ENCODE results near the gene STX11. TPM values are rescaled to one million over a fixed set of nuclear protein-coding genes. Genes with fewer than 3 reads are reported as not detected.

Gene STX11
- total and polyA plus RNA-seq, 2 of the 13 experiments (the other 11 are each of a cell fraction or from before 2014, with no cell fraction given) = 0.03 TPM; not detected in 1

- 0 out of 2 replicates have a peak, but pooled peaks have one; percentile 30 for TF ChIP-seq HNRNPL (IDR thresholded peaks at IDR 0.05; ENCODE audit: low read depth, low read length)
- peak; percentile 35; the same call in 1 of the 2 replicates for TF ChIP-seq ZNF646 (CRISPR knock-in tag; IDR thresholded peaks at IDR 0.05)
- peak; percentile 51; the same call in 1 of the 2 replicates for TF ChIP-seq MLX (CRISPR knock-in tag; IDR thresholded peaks at IDR 0.05)
- TF ChIP-seq POLR2AphosphoS2 (IDR thresholded peaks at IDR 0.05; ENCODE audit: low read depth, low read length) = no peak
- TF ChIP-seq NFATC3 (CRISPR knock-in tag; IDR thresholded peaks at IDR 0.05) = peak; percentile 79
- no peak for TF ChIP-seq TBX3 (IDR thresholded peaks at IDR 0.05; ENCODE audit: borderline replicate concordance)
- peak; percentile 73 for TF ChIP-seq JARID2 (CRISPR knock-in tag; IDR thresholded peaks at IDR 0.05; ENCODE audit: insufficient replicate concordance)
- no peak for TF ChIP-seq SOX5 (CRISPR knock-in tag; IDR thresholded peaks at IDR 0.05; ENCODE audit: borderline replicate concordance)
- TF ChIP-seq KDM5B (CRISPR knock-in tag; IDR thresholded peaks at IDR 0.05; ENCODE audit: borderline replicate concordance) = peak; percentile 98
- TF ChIP-seq ZBTB25 (CRISPR knock-in tag; IDR thresholded peaks at IDR 0.05) = peak; percentile 80
- no peak; the same call in none of the 2 replicates for TF ChIP-seq PRMT3 (CRISPR knock-in tag; IDR thresholded peaks at IDR 0.05; ENCODE audit: borderline replicate concordance, low read depth)
- TF ChIP-seq SRF (IDR thresholded peaks at IDR 0.05; ENCODE audit: low read depth, low read length) = no peak
- TF ChIP-seq ZNF570 (CRISPR knock-in tag; IDR thresholded peaks at IDR 0.05; ENCODE audit: borderline replicate concordance) = no peak
- 0 out of 2 replicates have a peak, but pooled peaks have one; percentile 78 for TF ChIP-seq ZSCAN30 (CRISPR knock-in tag; IDR thresholded peaks at IDR 0.05)
- 0 out of 2 replicates have a peak, but pooled peaks have one; percentile 51 for TF ChIP-seq THAP8 (CRISPR knock-in tag; IDR thresholded peaks at IDR 0.05; ENCODE audit: borderline replicate concordance)
- TF ChIP-seq ZNF317 (CRISPR knock-in tag; IDR thresholded peaks at IDR 0.05) = peak; percentile 73
- no peak for TF ChIP-seq CCAR2 (optimal IDR thresholded peaks at IDR 0.05; ENCODE audit: low read depth, low read length)
- 0 out of 2 replicates have a peak, but pooled peaks have one; percentile 14 for TF ChIP-seq CREB1 (IDR thresholded peaks at IDR 0.05)
- TF ChIP-seq CREB1 (CRISPR knock-in tag; IDR thresholded peaks at IDR 0.05) = peak; percentile 24; the same call in 1 of the 2 replicates
- peak; percentile 62; the same call in 1 of the 2 replicates for TF ChIP-seq BCL6 (CRISPR knock-in tag; IDR thresholded peaks at IDR 0.05)
- TF ChIP-seq FIP1L1 (IDR thresholded peaks at IDR 0.05; ENCODE audit: borderline replicate concordance, insufficient read depth, low read depth, low read length) = peak; percentile 85; the same call in 1 of the 2 replicates
Observed at GRCh38 chr6:144215932-144216667, 65.8 kb downstream of the STX11 start (continued).

Measured in HepG2 (cell line).